Bronchial epithelial cell (primary cell): ENCODE data around the gene OR2A7. TPM values are rescaled to one million over a fixed set of nuclear protein-coding genes. Genes with fewer than 3 reads are reported as not detected.
"Not testable (repeated sequence)": the region's sequence is repeated elsewhere in the genome, so short reads cannot be mapped to it uniquely, and the experiment has no call there.

Experiments used
- DNase-seq: peaks from one replicate; pipeline ENCODE4 v3.0.0-alpha.2; 2010; ENCODE audit warnings: low read depth
- FAIRE-seq: peaks from 2 replicates; lab custom pipeline; 2011; peaks lifted over from hg19 to GRCh38; lab: Jason Lieb, UNC
- H3K27me3 ChIP-seq: 2 replicates; pipeline ENCODE4 v1.5.1; 2011; ENCODE audit warnings: low read length; ENCODE audit not compliant: control insufficient read depth, insufficient read depth
- H3K36me3 ChIP-seq: 2 replicates; pipeline ENCODE4 v1.5.1; 2011; ENCODE audit warnings: low read length; ENCODE audit not compliant: control insufficient read depth, insufficient read depth
- H3K4me3 ChIP-seq: 2 replicates; pipeline ENCODE4 v1.5.1; 2011; ENCODE audit warnings: mild to moderate bottlenecking, low read depth, low read length, control low read depth
- total RNA-seq: library from RNA; depleted of rRNA; stranded (reverse); fragments of >200 nt; gene quantifications from 2 replicates; pipeline ENCODE4 v1.2.1, GENCODE V29; 2014

OR2A7 gene
- 0.53 and 1.7 TPM in 2 replicates for total RNA-seq

GRCh38 chr7:144264692-144265091, at the start of gene OR2A7:
OR2A7 (minus strand) TSS chr7:144264792; CDS start chr7:144259628, 5,164 bp downstream.
- not testable (repeated sequence) for FAIRE-seq, H3K36me3 ChIP-seq, H3K27me3 ChIP-seq, DNase-seq, H3K4me3 ChIP-seq

GRCh38 chr7:144311872-144312469, 47.4 kb upstream of the OR2A7 start, which contains the start of gene OR2A1:
OR2A1 (plus strand) TSS chr7:144312419; CDS start chr7:144318125, 5,706 bp downstream.
- FAIRE-seq, result peak; percentile 47
- H3K4me3 ChIP-seq, H3K36me3 ChIP-seq, H3K27me3 ChIP-seq, DNase-seq: not testable (repeated sequence)

- H3K4me3 ChIP-seq, DNase-seq, FAIRE-seq, H3K36me3 ChIP-seq, H3K27me3 ChIP-seq: not testable (repeated sequence)
Observed at GRCh38 chr7:144311218-144311617, 46.6 kb upstream of the OR2A7 start.

GRCh38 chr7:144309702-144310101, 45.1 kb upstream of the OR2A7 start:
- not testable (repeated sequence) for DNase-seq, H3K4me3 ChIP-seq, H3K36me3 ChIP-seq, FAIRE-seq, H3K27me3 ChIP-seq

GRCh38 chr7:144305156-144305555, 40.6 kb upstream of the OR2A7 start:
- H3K4me3 ChIP-seq, FAIRE-seq, DNase-seq, H3K27me3 ChIP-seq, H3K36me3 ChIP-seq: not testable (repeated sequence)

GRCh38 chr7:144303607-144304006, 39.0 kb upstream of the OR2A7 start:
- not testable (repeated sequence) for H3K4me3 ChIP-seq, FAIRE-seq, H3K36me3 ChIP-seq, H3K27me3 ChIP-seq, DNase-seq

GRCh38 chr7:144302578-144303303, 38.1 kb upstream of the OR2A7 start:
- H3K36me3 ChIP-seq, DNase-seq: not testable (repeated sequence)

GRCh38 chr7:144293794-144294499, 29.4 kb upstream of the OR2A7 start:
- not testable (repeated sequence) for DNase-seq, H3K36me3 ChIP-seq, H3K27me3 ChIP-seq, H3K4me3 ChIP-seq, FAIRE-seq

More at GRCh38 chr7:144302578-144303303, 38.1 kb upstream of the OR2A7 start:
- not testable (repeated sequence) for H3K4me3 ChIP-seq, H3K27me3 ChIP-seq, FAIRE-seq

GRCh38 chr7:144292384-144293161, 28.0 kb upstream of the OR2A7 start:
- FAIRE-seq, H3K36me3 ChIP-seq, DNase-seq, H3K27me3 ChIP-seq, H3K4me3 ChIP-seq: not testable (repeated sequence)

GRCh38 chr7:144291607-144292006, 27.0 kb upstream of the OR2A7 start:
- FAIRE-seq, H3K36me3 ChIP-seq, H3K27me3 ChIP-seq, H3K4me3 ChIP-seq: not testable (repeated sequence)
- peak; percentile 20 for DNase-seq

GRCh38 chr7:144287171-144287784, 22.7 kb upstream of the OR2A7 start:
- not testable (repeated sequence) for FAIRE-seq

GRCh38 chr7:144283716-144284115, 19.1 kb upstream of the OR2A7 start:
- H3K4me3 ChIP-seq, H3K36me3 ChIP-seq, DNase-seq, H3K27me3 ChIP-seq, FAIRE-seq: not testable (repeated sequence)

More at GRCh38 chr7:144287171-144287784, 22.7 kb upstream of the OR2A7 start:
- DNase-seq, H3K4me3 ChIP-seq, H3K27me3 ChIP-seq, H3K36me3 ChIP-seq: not testable (repeated sequence)

- not testable (repeated sequence) for DNase-seq, H3K27me3 ChIP-seq, FAIRE-seq, H3K36me3 ChIP-seq, H3K4me3 ChIP-seq
Observed at GRCh38 chr7:144282490-144282889, 17.9 kb upstream of the OR2A7 start.
